ENCODE measurements around the gene IL1R2.

Gene IL1R2

DNA sequence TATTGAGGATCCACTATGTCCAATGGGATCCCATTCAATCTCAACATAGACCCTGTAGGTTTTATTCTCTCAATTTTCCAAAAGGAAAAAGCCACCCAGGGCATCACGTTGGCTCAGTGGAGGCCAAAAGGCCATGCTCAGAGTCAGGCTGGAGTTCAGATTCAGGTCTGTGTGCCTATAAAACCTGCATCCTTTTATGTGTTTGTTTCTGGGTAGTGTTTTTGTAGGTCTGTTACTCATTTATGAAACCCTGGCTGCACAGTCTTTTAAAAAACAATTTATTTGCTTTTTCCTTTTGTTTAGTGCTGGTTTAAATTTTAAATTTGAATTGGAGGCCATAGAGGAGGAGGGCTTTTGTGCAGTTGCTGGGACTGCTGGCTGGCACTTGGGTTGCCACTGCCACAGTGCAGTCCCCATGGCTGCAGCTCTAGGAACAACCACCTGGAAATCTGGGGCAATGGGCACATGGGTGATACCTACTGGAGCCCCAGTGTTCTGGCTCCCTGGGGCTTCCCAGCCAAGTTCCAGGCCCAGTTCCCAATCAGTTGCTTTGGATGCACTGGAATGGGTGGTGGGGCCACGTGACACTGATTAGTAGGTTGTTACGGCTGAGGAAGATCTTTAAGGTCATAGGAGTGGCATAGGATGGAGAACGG lies 31.3 kb downstream of the IL1R2 start:
- no peak for DNase-seq (ENCODE audit: low spot score)

DNA sequence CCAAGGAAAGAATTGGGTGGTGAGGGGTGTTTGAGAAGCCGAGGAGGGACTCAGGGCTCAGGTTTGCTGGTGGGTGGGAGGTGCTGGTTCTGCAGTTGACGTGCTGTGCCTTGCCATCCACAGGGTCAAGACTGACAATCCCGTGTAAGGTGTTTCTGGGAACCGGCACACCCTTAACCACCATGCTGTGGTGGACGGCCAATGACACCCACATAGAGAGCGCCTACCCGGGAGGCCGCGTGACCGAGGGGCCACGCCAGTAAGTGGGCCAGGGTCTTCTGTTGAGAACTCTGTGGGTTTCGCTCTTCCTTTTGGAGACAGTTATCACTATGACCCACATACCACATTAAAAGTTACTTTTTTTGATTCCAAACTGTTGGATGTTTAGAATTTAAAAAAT lies 32.6 kb downstream of the IL1R2 start:
- DNase-seq (ENCODE audit: low spot score), result no peak

DNA sequence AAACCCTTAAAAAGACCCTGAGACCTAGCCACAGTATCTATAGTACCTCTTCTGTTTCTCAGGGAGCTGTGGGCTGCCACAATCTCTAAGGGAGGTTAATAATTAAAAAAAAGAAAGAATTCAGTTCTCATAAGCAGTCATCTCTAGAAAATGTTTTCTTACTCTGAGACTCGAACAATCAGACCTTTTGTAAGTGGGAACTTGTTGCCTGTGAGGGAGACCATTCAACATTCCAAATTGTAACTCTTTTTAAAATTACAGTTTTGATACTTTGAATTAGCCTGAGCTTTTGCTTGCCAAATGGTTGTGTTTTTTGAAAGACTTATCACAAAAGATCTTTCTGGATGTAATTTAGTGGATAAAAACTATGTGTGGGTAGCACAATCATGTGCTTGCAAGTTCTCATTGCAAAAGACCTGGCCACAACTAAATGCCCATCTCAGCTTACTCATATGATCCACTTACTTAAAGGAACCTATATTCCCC lies 33.3 kb downstream of the IL1R2 start:
- no peak for DNase-seq (ENCODE audit: low spot score)

DNA sequence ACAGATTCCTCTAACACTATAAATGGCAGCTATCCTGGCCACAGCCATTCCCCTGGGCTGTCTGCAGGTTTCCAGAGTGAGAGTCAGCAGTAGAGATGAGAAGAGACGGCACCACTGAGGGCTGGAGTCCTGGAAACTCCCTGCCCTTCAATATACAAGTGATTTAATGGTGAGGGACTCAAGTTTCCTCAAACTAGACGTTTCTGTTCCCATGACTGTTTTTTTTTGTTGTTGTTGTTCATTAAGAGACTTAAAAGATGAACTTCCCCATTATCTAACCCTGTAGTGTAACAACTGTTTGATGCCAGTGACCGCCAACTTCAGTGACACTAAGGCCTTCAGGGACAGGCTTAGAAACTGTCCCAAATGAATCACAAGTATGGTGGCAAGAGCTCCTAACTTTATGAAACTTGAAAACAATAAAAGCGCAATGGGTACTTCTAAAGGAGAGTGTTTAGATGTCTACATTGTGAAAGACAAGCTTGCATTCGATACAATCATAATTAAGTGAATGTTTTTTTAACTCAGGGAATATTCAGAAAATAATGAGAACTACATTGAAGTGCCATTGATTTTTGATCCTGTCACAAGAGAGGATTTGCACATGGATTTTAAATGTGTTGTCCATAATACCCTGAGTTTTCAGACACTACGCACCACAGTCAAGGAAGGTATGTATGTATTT lies 34.0 kb downstream of the IL1R2 start:
- no peak for DNase-seq (ENCODE audit: low spot score)

DNA sequence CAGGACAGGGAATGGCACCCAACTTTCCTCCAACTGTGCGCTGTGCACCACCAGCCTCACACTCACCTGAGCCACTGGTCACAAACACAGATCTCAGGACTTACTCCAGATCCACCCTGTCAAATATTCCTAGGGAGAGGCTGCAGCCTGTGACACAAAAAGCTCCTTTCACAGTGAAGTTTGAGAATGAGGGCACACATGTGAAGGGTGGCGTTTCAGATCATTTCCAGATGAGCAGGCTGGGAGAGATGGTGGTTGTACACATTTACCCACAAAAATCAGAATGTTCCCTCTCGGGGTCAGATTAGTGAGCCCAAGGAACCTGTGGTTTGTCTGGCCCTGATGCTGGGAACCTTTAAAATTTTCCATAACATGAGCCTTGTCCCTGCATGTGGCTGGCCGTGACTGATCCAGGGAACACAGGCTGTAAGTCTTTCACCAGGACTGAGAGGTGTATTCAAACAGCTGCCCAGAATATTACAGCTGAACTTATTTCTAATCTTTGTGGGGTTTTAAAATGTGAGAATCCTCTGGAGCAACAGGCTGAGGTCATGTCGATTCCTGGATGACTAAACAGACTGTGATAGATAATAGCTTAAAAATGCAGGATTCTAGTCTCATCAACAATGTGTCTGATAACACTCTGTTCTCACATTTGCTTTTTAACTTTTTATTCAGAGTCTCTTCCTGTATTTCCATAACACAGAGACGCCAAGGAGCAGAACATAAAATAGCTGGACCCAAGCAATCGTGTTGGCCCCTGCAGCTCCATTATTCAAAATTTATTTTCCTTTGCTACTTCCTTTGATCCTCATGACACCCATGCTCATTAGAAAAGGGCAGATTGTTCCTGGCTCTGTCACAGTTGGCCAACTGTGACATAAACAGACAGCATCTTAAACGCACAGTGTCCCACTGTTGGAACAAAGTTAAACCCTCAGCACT lies 35.5 kb downstream of the IL1R2 start:
- DNase-seq (ENCODE audit: low spot score), result peak; percentile 59

DNA sequence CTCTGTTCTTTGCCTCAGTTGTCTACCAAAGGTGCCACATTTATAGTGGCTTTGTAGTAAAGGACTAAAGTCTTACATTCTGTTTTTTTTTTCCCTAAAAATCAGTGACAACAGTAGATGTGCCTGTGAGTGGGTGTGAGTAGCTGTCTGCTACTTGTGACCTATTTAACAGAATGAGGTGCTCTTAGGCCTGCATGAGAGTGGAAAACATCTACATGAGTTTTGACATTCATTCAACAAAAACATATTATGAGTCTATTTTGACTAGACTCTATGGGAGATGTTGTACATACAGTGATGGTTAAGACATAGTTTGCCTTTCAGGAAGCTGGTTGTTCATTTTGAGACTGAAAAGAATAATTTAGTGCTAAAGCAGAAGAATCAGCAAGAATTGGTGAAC lies 36.7 kb downstream of the IL1R2 start:
- no peak for DNase-seq (ENCODE audit: low spot score)

DNA sequence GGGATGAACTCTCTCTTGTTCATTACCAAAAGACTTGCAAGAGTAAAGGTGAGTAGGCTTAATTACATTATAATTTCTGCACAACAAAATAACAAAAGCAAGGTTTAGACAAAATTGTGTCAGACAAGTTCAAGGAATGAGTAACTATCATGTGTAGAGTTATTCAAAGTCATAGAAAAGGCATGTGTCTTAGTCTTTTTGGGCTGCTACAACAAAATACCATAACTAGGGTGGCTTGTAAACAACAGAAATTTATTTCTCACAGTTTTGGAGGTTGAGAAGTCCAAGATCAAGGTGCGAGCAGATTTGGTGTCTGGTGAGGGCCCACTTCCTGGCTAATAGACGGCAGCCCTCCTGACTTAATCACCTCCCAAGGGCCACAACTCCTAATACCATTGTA lies 37.6 kb downstream of the IL1R2 start:
- DNase-seq (ENCODE audit: low spot score), result no peak

DNA sequence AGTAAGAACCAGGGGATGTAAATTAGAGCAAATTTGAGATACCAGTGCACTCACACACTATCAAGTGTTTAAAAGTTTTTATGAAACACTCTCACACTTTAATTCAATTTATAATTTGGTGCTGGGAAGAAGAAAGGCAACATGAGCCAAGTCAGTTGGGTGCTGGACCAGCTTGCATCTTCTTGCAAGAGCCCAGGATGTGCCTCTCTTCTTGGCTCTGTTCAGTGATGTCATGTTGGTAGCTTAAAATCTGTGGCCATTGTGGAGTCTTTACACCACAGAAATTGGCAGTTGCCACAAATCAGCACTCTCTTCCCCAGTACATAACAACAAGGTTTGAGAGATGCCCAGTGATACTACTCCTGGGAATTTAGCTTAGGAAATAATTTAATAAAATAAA lies 38.2 kb downstream of the IL1R2 start:
- DNase-seq (ENCODE audit: low spot score), result no peak

DNA sequence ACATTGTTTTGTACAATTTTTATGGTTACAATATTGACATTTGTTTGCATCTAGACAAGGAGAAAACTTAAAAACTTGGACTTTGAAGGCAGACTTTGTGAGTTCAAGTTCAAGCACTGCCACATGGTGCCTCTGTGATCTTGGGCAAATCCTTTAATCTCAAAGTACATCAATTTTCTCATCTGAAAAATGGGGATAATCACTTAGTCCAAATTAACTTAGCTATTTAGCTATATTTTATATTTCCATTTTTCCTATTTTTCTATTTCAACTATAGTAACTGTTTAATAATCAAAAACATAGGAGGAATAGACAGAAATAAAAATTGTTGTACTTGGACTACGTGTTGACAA lies 38.7 kb downstream of the IL1R2 start:
- no peak for DNase-seq (ENCODE audit: low spot score)

DNA sequence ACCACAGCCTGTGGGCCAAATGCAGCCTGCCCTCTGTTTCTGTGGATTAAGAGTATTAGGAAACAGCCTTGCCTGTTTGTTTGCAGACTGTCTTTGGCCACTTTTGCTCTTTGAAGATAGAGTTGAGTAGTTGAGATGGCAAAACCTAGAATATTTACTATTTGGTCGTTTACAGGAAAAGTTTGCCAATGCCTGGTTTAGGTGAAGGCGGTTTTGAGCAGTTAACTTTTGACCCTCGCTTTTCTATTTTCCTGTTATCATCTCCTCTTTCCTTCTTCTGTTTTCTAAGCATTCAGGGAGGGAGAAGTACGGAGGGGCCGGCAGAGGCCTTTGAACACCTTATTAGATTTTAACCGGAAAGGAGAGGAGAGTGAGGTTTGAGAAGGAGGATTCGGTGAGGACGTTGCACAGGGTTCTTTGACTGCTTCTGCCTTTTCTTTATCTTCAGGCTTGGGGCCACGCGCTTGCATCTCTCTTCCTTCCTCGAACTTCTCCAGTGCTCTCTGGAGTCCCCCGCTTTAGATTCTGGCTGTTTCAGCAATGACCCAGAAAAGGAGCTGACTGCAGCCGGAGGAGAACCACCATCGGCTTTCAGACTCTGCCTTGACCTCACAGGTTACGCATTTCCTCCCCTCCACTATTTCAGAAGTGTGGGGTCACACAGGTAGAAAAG lies 39.2 kb downstream of the IL1R2 start:
- DNase-seq (ENCODE audit: low spot score), result no peak

DNA sequence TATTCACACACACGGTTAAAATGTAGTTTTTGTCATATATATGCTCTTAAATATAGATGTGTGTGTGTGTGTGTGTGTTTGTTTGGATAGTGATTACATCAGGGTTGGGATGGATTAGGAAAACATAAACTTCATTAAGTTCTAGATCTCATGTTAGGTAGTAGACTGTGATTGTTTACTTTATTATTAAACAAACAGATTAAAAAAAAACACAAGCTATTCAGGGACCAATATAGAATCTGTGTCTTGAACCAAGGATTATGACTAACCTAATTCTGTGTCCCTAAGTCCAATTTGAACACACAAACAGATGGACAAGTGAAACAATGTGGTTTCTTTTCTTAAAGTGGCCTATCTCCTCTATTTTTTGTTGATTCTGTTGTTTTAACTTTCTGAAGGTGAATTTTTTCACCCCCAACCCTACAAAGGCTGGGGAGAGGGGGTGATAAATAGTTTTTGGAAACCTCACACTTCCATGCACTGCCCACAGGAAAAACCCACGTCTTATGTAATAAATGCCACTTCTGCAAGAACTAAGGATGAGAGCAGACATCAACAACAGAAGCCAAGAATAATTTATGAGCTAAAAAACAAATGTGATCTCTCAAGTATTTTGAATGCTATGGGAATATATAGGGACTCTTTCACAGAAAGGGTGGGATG lies 40.7 kb downstream of the IL1R2 start:
- no peak for DNase-seq (ENCODE audit: low spot score)

DNA sequence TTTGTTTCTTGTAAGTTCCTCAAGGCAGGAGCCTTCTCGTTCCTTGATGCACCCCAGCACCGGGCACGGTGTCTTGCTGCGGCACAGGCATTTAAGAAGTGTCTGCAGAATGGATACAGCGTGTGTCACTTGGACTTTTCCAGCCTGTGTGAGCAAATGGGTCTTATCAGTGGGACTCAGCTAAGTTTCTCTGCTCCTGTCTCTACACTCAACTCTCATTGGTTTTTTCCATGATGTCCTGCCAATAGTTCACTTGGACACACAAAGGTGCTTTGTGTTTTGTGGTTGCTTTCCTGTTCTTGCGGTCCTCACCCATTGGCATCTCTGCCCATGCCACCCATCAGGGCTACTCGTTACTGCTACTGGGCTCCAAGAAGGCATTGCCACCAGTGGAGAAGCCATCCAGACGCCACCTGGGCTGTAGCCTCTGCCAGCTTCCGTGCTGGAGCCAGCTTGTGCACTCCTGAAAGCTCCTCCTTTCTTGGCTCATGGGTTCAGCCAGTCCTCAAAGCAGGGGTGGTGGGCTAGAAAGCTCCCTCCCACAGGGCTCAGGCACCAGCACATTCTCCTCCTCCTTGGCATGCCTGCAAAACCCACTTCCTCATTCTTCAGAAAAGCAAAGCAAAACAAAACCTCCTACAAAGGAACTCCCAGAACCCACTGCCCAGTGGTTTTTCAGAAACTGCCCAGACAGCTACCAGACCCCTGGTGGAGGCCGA lies 41.4 kb downstream of the IL1R2 start:
- peak; percentile 66 for DNase-seq (ENCODE audit: low spot score)

DNA sequence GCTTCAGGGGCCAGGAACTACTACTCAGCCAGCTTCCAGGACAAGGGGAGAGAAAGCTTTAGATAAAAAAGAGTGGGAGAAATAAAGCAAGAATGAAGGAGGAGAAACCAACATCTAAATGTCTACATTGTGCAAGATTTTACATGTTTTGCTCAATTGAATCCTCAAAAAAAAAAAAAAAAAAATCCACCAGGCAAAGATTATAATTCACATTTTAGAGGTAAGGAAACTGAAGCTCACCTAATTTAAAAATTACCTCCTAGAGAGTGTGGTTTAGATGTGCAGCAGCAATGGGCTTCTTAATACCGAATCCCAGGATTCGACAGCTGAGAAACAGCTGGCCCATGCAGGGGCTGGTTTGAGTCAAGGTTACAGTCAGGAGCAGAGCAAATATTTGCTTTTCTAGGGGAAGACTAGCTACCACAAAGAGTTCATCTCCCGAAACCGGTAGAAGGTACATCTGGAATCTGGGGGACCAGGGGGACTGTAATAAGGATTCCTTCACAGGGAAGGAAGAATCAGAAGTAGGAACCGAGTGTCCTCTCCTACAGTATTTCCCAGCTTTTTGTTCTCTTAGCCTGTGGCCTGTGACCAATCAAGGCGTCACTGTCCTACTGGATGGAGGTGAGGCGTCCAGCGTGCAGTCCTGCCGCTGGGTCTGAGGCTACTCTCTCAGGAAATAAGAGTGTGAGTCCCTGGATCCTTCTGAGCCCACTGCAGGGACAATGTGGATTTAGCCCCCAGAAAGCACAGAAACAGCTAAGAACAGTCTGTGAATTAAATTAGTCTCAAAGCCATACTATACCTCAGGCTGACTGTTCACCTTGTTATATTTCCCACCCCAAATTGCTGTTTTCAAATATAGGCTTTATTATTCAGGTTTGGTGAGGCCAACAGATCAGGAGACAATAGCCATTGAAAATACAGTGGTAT lies 42.3 kb downstream of the IL1R2 start:
- no peak for DNase-seq (ENCODE audit: low spot score)

DNA sequence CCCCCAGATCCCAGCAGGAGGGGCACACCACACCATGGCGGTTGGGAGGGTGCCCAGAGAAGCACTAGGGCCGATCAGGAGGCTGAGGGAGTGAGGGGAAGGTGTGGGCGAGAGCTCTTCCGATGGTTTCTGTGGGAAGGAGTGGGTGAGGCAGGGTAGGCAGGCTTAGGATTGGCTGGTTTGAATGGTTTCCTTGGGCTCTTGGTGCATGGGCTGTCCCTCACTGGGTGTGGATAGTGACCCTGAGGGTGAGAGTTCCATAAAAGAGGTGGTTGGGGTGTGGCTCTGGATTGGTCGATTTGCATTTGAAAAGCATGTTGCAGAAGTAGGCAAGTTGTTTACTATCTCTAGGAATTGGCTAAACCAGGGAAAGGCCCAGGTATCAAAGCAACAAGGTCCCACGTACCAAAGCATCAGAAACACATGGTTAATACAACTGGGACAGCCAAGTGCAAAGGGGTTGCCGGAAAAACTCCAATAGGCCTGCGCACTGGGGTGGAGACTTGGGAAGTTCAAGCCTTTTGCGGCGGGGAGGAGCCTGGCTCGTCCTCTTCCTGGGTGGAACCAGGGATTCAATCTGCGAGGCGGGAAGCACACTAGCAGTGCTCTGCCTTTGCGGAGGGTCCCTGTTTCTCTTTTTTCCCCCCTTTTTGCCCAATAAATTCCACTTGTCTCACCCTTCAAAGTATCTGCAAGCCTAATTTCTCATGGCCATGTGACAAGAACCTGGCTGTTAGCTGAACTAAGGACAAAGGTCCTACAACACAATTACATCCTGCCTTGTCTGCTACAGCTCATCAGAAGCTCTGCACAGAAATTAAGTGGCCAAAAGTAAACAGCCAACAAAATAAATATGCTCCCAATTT lies 43.2 kb downstream of the IL1R2 start:
- DNase-seq (ENCODE audit: low spot score), result no peak

DNA sequence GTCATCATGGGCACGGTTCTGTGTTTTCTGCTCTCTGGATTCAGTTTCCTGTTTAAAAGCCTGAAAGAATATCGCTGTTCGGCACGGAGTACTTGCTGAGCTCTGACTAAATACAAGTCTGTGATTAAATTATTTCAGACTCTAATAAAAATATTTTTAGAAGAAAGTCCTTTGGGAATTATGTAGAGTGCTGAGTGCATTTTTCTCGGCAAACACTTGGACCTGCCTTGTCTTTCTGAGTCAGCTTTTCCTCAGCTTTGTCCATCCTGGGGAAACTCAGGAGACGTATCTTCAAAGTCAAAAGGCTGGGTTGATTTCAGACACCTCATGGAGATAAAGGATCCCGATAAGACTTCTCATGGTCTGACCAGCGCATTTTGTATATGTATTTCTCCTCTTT lies 45.9 kb downstream of the IL1R2 start:
- DNase-seq (ENCODE audit: low spot score), result no peak

DNA sequence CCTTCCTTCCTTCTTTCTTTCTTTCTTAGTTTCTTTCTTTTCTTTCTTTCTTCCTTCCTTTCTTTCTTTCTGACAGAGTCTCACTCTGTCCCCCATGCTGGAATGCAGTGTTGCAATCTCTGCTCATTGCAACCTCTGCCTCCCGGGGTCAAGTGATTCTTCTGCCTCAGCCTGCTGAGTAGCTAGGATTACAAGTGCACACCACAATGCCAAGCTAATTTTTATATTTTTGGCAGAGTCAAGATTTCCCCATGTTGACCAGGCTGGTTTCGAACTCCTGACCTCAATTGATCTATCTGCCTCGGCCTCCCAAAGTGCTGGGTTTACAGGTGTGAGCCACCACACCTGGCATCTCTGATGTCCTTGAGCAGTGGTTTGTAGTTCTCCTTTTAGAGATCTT lies 48.5 kb downstream of the IL1R2 start:
- no peak for DNase-seq (ENCODE audit: low spot score)

DNA sequence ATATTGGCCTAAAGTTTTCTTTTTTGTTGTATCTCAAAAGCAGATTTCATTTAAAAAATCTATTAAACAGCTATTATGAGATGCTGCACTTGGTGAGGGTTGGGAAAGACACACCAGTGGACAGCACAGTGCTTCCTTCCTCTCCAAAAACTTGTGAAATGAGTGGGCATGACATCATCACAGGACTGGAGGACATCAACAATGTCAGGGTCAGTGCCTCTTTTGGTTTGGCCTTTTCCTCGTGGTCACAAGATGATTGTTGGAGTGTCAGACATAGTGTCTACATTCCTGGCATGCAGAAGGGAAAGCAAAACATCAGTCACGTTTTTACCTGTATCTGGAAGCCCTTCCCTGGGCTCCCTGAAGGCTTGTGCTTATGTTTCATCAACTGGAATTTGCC lies 49.6 kb downstream of the IL1R2 start:
- no peak for DNase-seq (ENCODE audit: low spot score)

DNA sequence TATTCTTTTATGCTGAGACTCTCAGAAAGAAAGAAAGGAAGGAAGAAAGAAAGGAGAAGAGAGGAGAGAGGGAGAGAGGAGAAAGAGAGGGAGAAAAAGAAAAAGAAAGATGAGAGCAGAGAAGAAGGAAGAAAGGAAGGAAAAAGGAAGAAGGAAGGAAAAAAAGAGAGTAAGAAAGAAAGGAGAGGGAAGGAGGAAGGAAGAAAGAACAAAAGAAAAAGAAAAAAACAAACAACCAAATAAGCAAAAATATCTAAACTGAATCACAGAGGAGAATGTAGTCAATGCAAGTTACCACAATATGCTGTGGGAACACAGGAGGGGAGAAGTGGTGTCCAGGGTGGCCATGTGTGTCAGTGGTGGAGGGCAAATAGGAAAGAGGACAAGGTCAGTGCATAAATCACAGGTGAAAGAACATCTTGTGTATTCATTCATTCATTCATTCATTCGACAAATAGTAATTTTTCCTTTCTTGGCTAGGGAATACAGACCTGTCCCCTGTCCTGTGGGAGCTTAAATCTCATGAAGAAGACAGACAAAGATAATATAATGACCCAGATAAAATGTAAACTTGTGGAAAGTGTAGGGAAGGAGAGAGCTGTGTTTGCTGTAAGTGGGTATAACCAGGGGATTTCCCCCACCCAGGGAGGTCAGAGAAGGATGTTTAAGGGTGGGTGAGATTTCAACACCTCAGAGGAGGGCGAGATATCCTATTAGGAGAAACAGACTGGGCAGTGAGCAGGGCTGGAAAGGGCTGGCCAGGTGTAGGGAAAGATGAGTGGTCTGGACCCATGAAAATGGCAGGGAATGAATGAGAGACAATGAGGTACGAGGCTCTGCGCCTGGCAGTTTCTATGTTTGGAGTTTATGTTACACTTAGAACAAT lies 50.7 kb downstream of the IL1R2 start:
- DNase-seq (ENCODE audit: low spot score), result no peak
